HG03558 (cell line): ENCODE data around the gene GPR150.

Source experiments
- ATAC-seq: cut with Tn5 transposase; IDR thresholded peaks from one replicate; pipeline ENCODE4 v1.9.1; 2021; ENCODE audit warnings: moderate number of reproducible peaks; ENCODE audit not compliant: unreplicated experiment; ENCODE audit errors: extremely low read depth

The GPR150 gene

GRCh38 chr5:95620030-95620869 lies at the start of gene GPR150:
Gene GPR150, plus strand, starts transcription at chr5:95620087. Its CDS starts 189 bp downstream, at chr5:95620276.
- ATAC-seq: peak; percentile 31

GRCh38 chr5:95572016-95572415 lies 47.9 kb upstream of the GPR150 start:
- no peak for ATAC-seq

GRCh38 chr5:95581576-95581975 lies 38.3 kb upstream of the GPR150 start:
- no peak for ATAC-seq

GRCh38 chr5:95583992-95584391 lies 35.9 kb upstream of the GPR150 start:
- ATAC-seq: no peak

- no peak for ATAC-seq
Observed at GRCh38 chr5:95590880-95591279, 29.0 kb upstream of the GPR150 start.

- ATAC-seq: peak; percentile 91
Observed at GRCh38 chr5:95591490-95591901, 28.4 kb upstream of the GPR150 start.

GRCh38 chr5:95595289-95595931 lies 24.5 kb upstream of the GPR150 start:
- no peak for ATAC-seq

- no peak for ATAC-seq
Observed at GRCh38 chr5:95599252-95599651, 20.6 kb upstream of the GPR150 start.

GRCh38 chr5:95600557-95600956 lies 19.3 kb upstream of the GPR150 start:
- ATAC-seq: no peak

- no peak for ATAC-seq
Observed at GRCh38 chr5:95605786-95606185, 14.1 kb upstream of the GPR150 start.

GRCh38 chr5:95606419-95606818 lies 13.5 kb upstream of the GPR150 start:
- no peak for ATAC-seq

- ATAC-seq: no peak
Observed at GRCh38 chr5:95609711-95610110, 10.2 kb upstream of the GPR150 start.

- no peak for ATAC-seq
Observed at GRCh38 chr5:95610546-95610945, 9.3 kb upstream of the GPR150 start.

- no peak for ATAC-seq
Observed at GRCh38 chr5:95611396-95611795, 8.5 kb upstream of the GPR150 start.

- no peak for ATAC-seq
Observed at GRCh38 chr5:95613514-95613913, 6.4 kb upstream of the GPR150 start.

- peak; percentile 47 for ATAC-seq
Observed at GRCh38 chr5:95615164-95615467, 4.8 kb upstream of the GPR150 start.

GRCh38 chr5:95617057-95617456 lies 2.8 kb upstream of the GPR150 start:
- no peak for ATAC-seq

GRCh38 chr5:95619096-95619495 lies 791 bp upstream of the GPR150 start:
- ATAC-seq: no peak

GRCh38 chr5:95619514-95620029 lies 315 bp upstream of the GPR150 start:
- ATAC-seq: no peak

- peak; percentile 20 for ATAC-seq
Observed at GRCh38 chr5:95620870-95621838, 1.3 kb downstream of the GPR150 start.
